DOHH2 (cell line): ENCODE results near the gene GORASP1.

Source experiments
- H3F3A ChIP-seq: fragments of 200-600 bp; sonication (generic), shearing (Covaris generic); 2 replicates; pipeline ENCODE4 v1.6.0; 2016; ENCODE audit warnings: antibody characterized with exemption, mild to moderate bottlenecking; ENCODE audit not compliant: control insufficient read depth, insufficient read depth
- H3K27ac ChIP-seq: fragments of 200-600 bp; sonication (generic); 2 replicates; pipeline ENCODE4 v1.5.1; 2014; ENCODE audit warnings: low read depth, mild to moderate bottlenecking, low read length, moderate library complexity
- H3K27me3 ChIP-seq: fragments of 200-600 bp; sonication (generic); 2 replicates; pipeline ENCODE4 v1.6.1; 2014; ENCODE audit warnings: mild to moderate bottlenecking, low read length, mixed read lengths; ENCODE audit not compliant: control insufficient read depth
- H3K36me3 ChIP-seq: fragments of 200-600 bp; sonication (generic); 2 replicates; pipeline ENCODE4 v1.6.1; 2014; ENCODE audit warnings: mild to moderate bottlenecking, low read length, moderate library complexity, mixed read lengths; ENCODE audit not compliant: control insufficient read depth
- H3K4me1 ChIP-seq: fragments of 200-600 bp; sonication (generic); 2 replicates; pipeline ENCODE4 v1.6.1; 2014; ENCODE audit warnings: mild to moderate bottlenecking, low read length, mixed read lengths; ENCODE audit not compliant: control insufficient read depth
- H3K4me2 ChIP-seq: fragments of 200-600 bp; sonication (generic); 2 replicates; pipeline ENCODE4 v1.6.0; 2014; ENCODE audit warnings: mild to moderate bottlenecking, low read length, moderate library complexity
- H3K4me3 ChIP-seq: fragments of 200-600 bp; sonication (generic); 2 replicates; pipeline ENCODE4 v1.5.1; 2014; ENCODE audit warnings: mild to moderate bottlenecking, low read length, mixed read lengths
- H3K79me2 ChIP-seq: fragments of 200-600 bp; sonication (generic); 2 replicates; pipeline ENCODE4 v1.6.1; 2014; ENCODE audit warnings: mild to moderate bottlenecking, low read length, mixed read lengths; ENCODE audit not compliant: control insufficient read depth
- H3K9me2 ChIP-seq: fragments of 200-600 bp; sonication (generic); replicated peaks from 2 replicates; pipeline ENCODE4 v1.6.1; 2014; ENCODE audit warnings: mild to moderate bottlenecking, low read length, mixed read lengths; ENCODE audit not compliant: control insufficient read depth
- H3K9me3 ChIP-seq: fragments of 200-600 bp; sonication (generic); 2 replicates; pipeline ENCODE4 v1.6.1; 2014; ENCODE audit warnings: antibody characterized with exemption, low read length, mixed read lengths; ENCODE audit not compliant: control insufficient read depth, insufficient read depth
- H4K20me1 ChIP-seq: fragments of 200-600 bp; sonication (generic); 2 replicates; pipeline ENCODE4 v1.6.0; 2014; ENCODE audit warnings: low read depth, mild to moderate bottlenecking, antibody characterized with exemption, low read length, moderate library complexity; ENCODE audit not compliant: control insufficient read depth, insufficient read depth
- CTCF ChIP-seq: fragments of 200-600 bp; sonication (generic); IDR thresholded peaks from one replicate; pipeline ENCODE4 v1.5.1; 2014; ENCODE audit warnings: antibody characterized with exemption, mild to moderate bottlenecking, low read depth, low read length; ENCODE audit not compliant: poor library complexity, severe bottlenecking
- EZH2phosphoT487 ChIP-seq: fragments of 200-600 bp; sonication (generic); IDR thresholded peaks from 2 replicates; pipeline ENCODE4 v1.6.1; 2017; ENCODE audit warnings: borderline replicate concordance, mild to moderate bottlenecking, antibody characterized with exemption, low read length, moderate library complexity, mixed read lengths

The GORASP1 gene

GRCh38 chr3:39153977-39154279, 46.5 kb upstream of the GORASP1 start:
- peaks cover 18% of the 10 kb centered on the region for H3F3A ChIP-seq
- peaks cover 8% of the 10 kb centered on the region; the same call in 1 of the 2 replicates for H3K36me3 ChIP-seq
- peaks cover 43% of the 10 kb centered on the region for H3K79me2 ChIP-seq
- H4K20me1 ChIP-seq = no peaks in the 10 kb centered on the region
- no peaks in the 10 kb centered on the region for H3K9me2 ChIP-seq
- H3K9me3 ChIP-seq = no peaks in the 10 kb centered on the region
- H3K4me1 ChIP-seq = peaks cover 36% of the 10 kb centered on the region
- H3K4me2 ChIP-seq = peak overlapping the region; percentile 51
- peak overlapping the region; percentile 87 for H3K4me3 ChIP-seq
- TF ChIP-seq CTCF = no peak
- TF ChIP-seq EZH2phosphoT487 = no peak
- H3K27ac ChIP-seq = no peak overlapping the region
- peaks cover 4% of the 10 kb centered on the region; the same call in 1 of the 2 replicates for H3K27me3 ChIP-seq

- no peaks in the 10 kb centered on the region for H4K20me1 ChIP-seq
- peak overlapping the region; percentile 100 for H3K4me2 ChIP-seq
- no peaks in the 10 kb centered on the region for H3K9me2 ChIP-seq
- H3K27me3 ChIP-seq = no peaks in the 10 kb centered on the region; the same call in 1 of the 2 replicates
- peaks cover 72% of the 10 kb centered on the region for H3K79me2 ChIP-seq
- peak overlapping the region; percentile 98 for H3K27ac ChIP-seq
- TF ChIP-seq CTCF (no peak), EZH2phosphoT487 (no peak)
- peaks cover 65% of the 10 kb centered on the region for H3K4me1 ChIP-seq
- H3K9me3 ChIP-seq = no peaks in the 10 kb centered on the region
- H3F3A ChIP-seq = peaks cover 26% of the 10 kb centered on the region
- H3K36me3 ChIP-seq = peaks cover 22% of the 10 kb centered on the region
- peak overlapping the region; percentile 87 for H3K4me3 ChIP-seq
Measured at GRCh38 chr3:39150803-39151631, 43.6 kb upstream of the GORASP1 start.

- H3F3A ChIP-seq = peaks cover 31% of the 10 kb centered on the region
- no peaks in the 10 kb centered on the region for H3K9me3 ChIP-seq
- no peak for TF ChIP-seq EZH2phosphoT487
- no peak for TF ChIP-seq CTCF
- no peaks in the 10 kb centered on the region for H3K9me2 ChIP-seq
- H3K4me1 ChIP-seq = peaks cover 72% of the 10 kb centered on the region
- peak overlapping the region; percentile 87 for H3K4me3 ChIP-seq
- H3K27ac ChIP-seq = peak overlapping the region; percentile 98
- H3K79me2 ChIP-seq = peaks cover 78% of the 10 kb centered on the region
- H3K27me3 ChIP-seq = no peaks in the 10 kb centered on the region
- H4K20me1 ChIP-seq = no peaks in the 10 kb centered on the region
- H3K4me2 ChIP-seq = peak overlapping the region; percentile 100
- H3K36me3 ChIP-seq = peaks cover 29% of the 10 kb centered on the region
Measured at GRCh38 chr3:39150148-39150802, 42.8 kb upstream of the GORASP1 start.
